SK-N-SH (cell line): ENCODE data around the gene PPP1R13L. TPM values are rescaled to one million over a fixed set of nuclear protein-coding genes. Genes with fewer than 3 reads are reported as not detected.

ENCODE experiments used
- CTCF ChIA-PET: fragments of 300-600, 350-600 bp; formaldehyde crosslinking; extraction: SDS; loops from one replicate; lab custom pipeline; 2021; lab: Yijun Ruan, JAX
- POLR2A ChIA-PET: fragments of 350-600 bp; sonication (Branson Sonifier 250); formaldehyde crosslinking; extraction: SDS; loops from one replicate; lab custom pipeline; 2020; ENCODE audit warnings: antibody characterized with exemption, inconsistent platforms; lab: Yijun Ruan, JAX
- DNase-seq: peaks from one replicate; pipeline ENCODE4 v3.0.0; 2012
- H2AFZ ChIP-seq: fragments of 200-600 bp; sonication (generic); 2 replicates; pipeline ENCODE4 v1.8.1; 2016; ENCODE audit warnings: antibody characterized with exemption, mild to moderate bottlenecking, low read depth
- H3F3A ChIP-seq: fragments of 200-600 bp; sonication (generic); replicated peaks from 2 replicates; pipeline ENCODE3; 2016; ENCODE audit warnings: antibody characterized with exemption, mild to moderate bottlenecking; ENCODE audit not compliant: insufficient read depth
- H3K27ac ChIP-seq, 2 experiments: fragments of 200-500 bp in 1 of 2; fragments of 200-600 bp in 1 of 2; sonication (Bioruptor generic) in 1 of 2; sonication (generic), shearing (Covaris generic) in 1 of 2; 2 replicates each; pipeline versions ENCODE4 v1.5.1 to v1.6.1; 2014 to 2016; ENCODE audit warnings: low read depth in 2 of 2, inconsistent platforms in 1 of 2, low read length in 1 of 2, mild to moderate bottlenecking in 1 of 2, mixed read lengths in 1 of 2
- H3K27me3 ChIP-seq: fragments of 200-600 bp; sonication (generic), shearing (Covaris generic); 2 replicates; pipeline ENCODE4 v1.6.1; 2016; ENCODE audit warnings: mixed run types; ENCODE audit not compliant: insufficient read depth
- H3K36me3 ChIP-seq, 2 experiments: fragments of 200-500 bp in 1 of 2; fragments of 200-600 bp in 1 of 2; sonication (Bioruptor generic) in 1 of 2; sonication (generic) in 1 of 2; replicated peaks in 1 of 2; 2 replicates each; pipeline versions ENCODE3 to v1.5.1; 2014 to 2016; ENCODE audit warnings: low read length in 1 of 2, mild to moderate bottlenecking in 1 of 2; ENCODE audit not compliant: insufficient read depth in 2 of 2, control insufficient read depth in 1 of 2
- H3K4me1 ChIP-seq, 2 experiments: fragments of 200-500 bp in 1 of 2; fragments of 200-600 bp in 1 of 2; sonication (Bioruptor generic) in 1 of 2; sonication (generic), shearing (Covaris generic) in 1 of 2; 2 replicates each; pipeline versions ENCODE4 v1.5.1 to v1.6.1; 2014 to 2016; ENCODE audit warnings: low read depth in 1 of 2, low read length in 1 of 2, mixed run types in 1 of 2; ENCODE audit not compliant: insufficient read depth in 2 of 2, control insufficient read depth in 1 of 2
- H3K4me2 ChIP-seq: fragments of 200-600 bp; sonication (generic), shearing (Covaris generic); 2 replicates; pipeline ENCODE4 v1.6.1; 2017; ENCODE audit warnings: mixed run types
- H3K4me3 ChIP-seq, 2 experiments: fragments of 200-500 bp in 1 of 2; fragments of 200-600 bp in 1 of 2; sonication (Bioruptor generic) in 1 of 2; sonication (generic), shearing (Covaris generic) in 1 of 2; 2 replicates each; pipeline versions ENCODE4 v1.5.1 to v1.8.1; 2014 to 2016; ENCODE audit warnings: low read depth in 2 of 2, inconsistent platforms in 1 of 2, low read length in 1 of 2, mild to moderate bottlenecking in 1 of 2, mixed read lengths in 1 of 2, moderate library complexity in 1 of 2
- H3K79me2 ChIP-seq: fragments of 200-600 bp; sonication (generic); 2 replicates; pipeline ENCODE4 v1.8.1; 2017; ENCODE audit warnings: mild to moderate bottlenecking; ENCODE audit not compliant: insufficient read depth
- H3K9ac ChIP-seq: fragments of 200-600 bp; sonication (generic); 2 replicates; pipeline ENCODE4 v1.6.1; 2017; ENCODE audit warnings: mixed run types
- H3K9me2 ChIP-seq: fragments of 200-600 bp; sonication (generic); 2 replicates; pipeline ENCODE4 v1.6.1; 2017; ENCODE audit warnings: mixed run types
- H3K9me3 ChIP-seq: fragments of 200-600 bp; sonication (generic); 2 replicates; pipeline ENCODE4 v1.6.1; 2017; ENCODE audit warnings: mixed run types, mild to moderate bottlenecking, moderate library complexity
- H4K20me1 ChIP-seq: fragments of 200-600 bp; sonication (generic); 2 replicates; pipeline ENCODE4 v1.6.1; 2017; ENCODE audit warnings: mild to moderate bottlenecking, mixed run types; ENCODE audit not compliant: insufficient read depth
- EP300 ChIP-seq, 2 experiments: IDR thresholded peaks; 2 replicates each; pipeline versions ENCODE4 v1.4.0 to v1.6.1; 2012; ENCODE audit warnings: borderline replicate concordance in 1 of 2, low read depth in 1 of 2, low read length in 1 of 2
- EZH2phosphoT487 ChIP-seq: fragments of 200-600 bp; sonication (generic); IDR thresholded peaks from 2 replicates; pipeline ENCODE4 v1.6.1; 2017; ENCODE audit warnings: low read depth, mixed run types, mild to moderate bottlenecking, antibody characterized with exemption, moderate library complexity, borderline replicate concordance
- FOXM1 ChIP-seq: IDR thresholded peaks from 2 replicates; pipeline ENCODE4 v1.4.0; 2012; ENCODE audit warnings: low read depth, mild to moderate bottlenecking
- GATA2 ChIP-seq: sonication (generic); formaldehyde crosslinking; IDR thresholded peaks from 2 replicates; pipeline ENCODE4 v1.5.0; 2020; ENCODE audit warnings: mild to moderate bottlenecking, missing genetic modification reagents
- JUND ChIP-seq: IDR thresholded peaks from 2 replicates; pipeline ENCODE4 v1.4.0; 2012
- NRF1 ChIP-seq: IDR thresholded peaks from 2 replicates; pipeline ENCODE4 v1.6.1; 2012; ENCODE audit warnings: low read depth, mild to moderate bottlenecking, low read length
- TAF1 ChIP-seq: IDR thresholded peaks from 2 replicates; pipeline ENCODE4 v1.6.1; 2012; ENCODE audit warnings: low read depth, mild to moderate bottlenecking, low read length, moderate library complexity, borderline replicate concordance
- WGBS: methylation state at CpG from one replicate; pipeline ENCODE4 v1.1.6; 2017; ENCODE audit warnings: low lambda C conversion rate; 5-methylcytosine and 5-hydroxymethylcytosine counted together
- polyA plus RNA-seq, 3 experiments: library from polyadenylated mRNA; depleted of rRNA; stranded (reverse); fragments of >200 nt; gene quantifications; 2 replicates each; pipeline ENCODE4 v1.2.3, GENCODE V29; 2012
- TF ChIP-seq, protein P1 (sequence below): IDR thresholded peaks from 2 replicates; pipeline ENCODE4; 2012
- TF ChIP-seq, protein P2 (sequence below): IDR thresholded peaks from 2 replicates; pipeline ENCODE4 v1.4.0; 2012; ENCODE audit warnings: low read depth, borderline replicate concordance
- TF ChIP-seq, protein P3 (sequence below): IDR thresholded peaks from 2 replicates; pipeline ENCODE4 v1.4.0; 2012; ENCODE audit warnings: low read depth, borderline replicate concordance

PPP1R13L gene
- polyA plus RNA-seq, 1 of the 3 experiments (the other 2 are of a cell fraction), result 18.0 TPM

DNA sequence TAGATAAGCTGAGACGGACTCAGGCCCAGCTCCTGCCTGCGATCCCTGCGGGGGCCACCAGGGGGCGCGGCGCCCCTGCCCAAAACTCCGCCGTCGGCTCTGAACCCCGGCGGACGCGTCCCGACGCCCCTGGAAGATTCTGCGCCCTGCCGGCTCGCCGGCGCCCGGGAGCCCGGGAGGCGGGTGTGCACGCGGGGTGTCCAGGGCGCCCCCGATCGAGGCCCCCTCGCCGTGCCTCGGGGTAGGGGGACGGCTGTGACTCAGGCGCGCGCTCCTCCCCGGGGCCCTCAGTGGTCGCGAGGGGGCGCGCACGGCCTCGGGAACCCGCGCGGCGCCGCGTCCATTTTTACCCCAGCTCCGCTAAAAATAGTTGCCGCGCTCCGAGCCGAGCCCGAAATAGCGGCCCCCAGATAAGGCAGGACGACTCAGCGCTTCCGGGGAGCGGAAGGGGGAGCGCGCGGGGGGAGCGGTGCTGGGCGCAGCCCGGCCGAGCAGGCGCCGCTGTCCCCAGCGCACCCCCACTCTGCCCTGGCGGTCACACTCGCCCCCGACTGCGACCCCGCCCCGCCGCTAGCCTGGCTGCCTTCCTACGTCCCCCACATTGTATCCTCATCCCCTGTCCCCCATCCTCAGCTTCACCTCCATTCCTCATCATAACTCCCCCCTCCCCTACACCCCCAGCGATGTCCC, 34.8 kb upstream of the PPP1R13L start (continued):
- TF ChIP-seq, protein P1, sequence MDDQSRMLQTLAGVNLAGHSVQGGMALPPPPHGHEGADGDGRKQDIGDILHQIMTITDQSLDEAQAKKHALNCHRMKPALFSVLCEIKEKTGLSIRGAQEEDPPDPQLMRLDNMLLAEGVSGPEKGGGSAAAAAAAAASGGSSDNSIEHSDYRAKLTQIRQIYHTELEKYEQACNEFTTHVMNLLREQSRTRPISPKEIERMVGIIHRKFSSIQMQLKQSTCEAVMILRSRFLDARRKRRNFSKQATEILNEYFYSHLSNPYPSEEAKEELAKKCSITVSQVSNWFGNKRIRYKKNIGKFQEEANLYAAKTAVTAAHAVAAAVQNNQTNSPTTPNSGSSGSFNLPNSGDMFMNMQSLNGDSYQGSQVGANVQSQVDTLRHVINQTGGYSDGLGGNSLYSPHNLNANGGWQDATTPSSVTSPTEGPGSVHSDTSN, result no peak
- no peak for TF ChIP-seq EZH2phosphoT487
- TF ChIP-seq FOXM1, result no peak
- TF ChIP-seq, protein P2, sequence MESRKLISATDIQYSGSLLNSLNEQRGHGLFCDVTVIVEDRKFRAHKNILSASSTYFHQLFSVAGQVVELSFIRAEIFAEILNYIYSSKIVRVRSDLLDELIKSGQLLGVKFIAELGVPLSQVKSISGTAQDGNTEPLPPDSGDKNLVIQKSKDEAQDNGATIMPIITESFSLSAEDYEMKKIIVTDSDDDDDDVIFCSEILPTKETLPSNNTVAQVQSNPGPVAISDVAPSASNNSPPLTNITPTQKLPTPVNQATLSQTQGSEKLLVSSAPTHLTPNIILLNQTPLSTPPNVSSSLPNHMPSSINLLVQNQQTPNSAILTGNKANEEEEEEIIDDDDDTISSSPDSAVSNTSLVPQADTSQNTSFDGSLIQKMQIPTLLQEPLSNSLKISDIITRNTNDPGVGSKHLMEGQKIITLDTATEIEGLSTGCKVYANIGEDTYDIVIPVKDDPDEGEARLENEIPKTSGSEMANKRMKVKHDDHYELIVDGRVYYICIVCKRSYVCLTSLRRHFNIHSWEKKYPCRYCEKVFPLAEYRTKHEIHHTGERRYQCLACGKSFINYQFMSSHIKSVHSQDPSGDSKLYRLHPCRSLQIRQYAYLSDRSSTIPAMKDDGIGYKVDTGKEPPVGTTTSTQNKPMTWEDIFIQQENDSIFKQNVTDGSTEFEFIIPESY, result no peak
- no peak for TF ChIP-seq JUND
- TF ChIP-seq NRF1, result no peak
- 0 out of 4 replicates have a peak, but pooled peaks of 1 of the 2 experiments have one; percentile 13 for TF ChIP-seq EP300 (IDR thresholded peaks at IDR 0.05; ENCODE audit: borderline replicate concordance in 1 of 2, low read depth in 1 of 2, low read length in 1 of 2)
- TF ChIP-seq, protein P3, sequence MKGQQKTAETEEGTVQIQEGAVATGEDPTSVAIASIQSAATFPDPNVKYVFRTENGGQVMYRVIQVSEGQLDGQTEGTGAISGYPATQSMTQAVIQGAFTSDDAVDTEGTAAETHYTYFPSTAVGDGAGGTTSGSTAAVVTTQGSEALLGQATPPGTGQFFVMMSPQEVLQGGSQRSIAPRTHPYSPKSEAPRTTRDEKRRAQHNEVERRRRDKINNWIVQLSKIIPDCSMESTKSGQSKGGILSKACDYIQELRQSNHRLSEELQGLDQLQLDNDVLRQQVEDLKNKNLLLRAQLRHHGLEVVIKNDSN, result no peak

DNA sequence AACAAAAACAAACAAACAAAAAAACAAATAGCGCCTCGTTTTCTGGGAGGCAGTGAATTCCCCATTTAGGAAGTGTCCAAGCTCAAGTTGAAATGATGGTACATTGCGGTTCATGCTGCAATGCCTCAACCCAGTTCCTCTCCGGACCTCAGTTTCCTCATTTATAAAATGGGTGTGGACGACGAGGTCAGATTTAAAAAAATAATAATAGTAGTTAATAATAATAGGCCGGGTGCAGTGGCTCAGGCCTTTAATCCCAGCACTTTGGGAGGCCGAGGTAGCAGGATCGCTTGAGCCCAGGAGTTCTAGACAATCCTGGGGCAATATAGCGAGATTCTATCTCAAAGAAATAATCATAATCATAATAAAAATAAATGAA, 34.3 kb upstream of the PPP1R13L start:
- Histone ChIP-seq H3K27ac (peak overlapping the region in 1 of 2 experiments; percentile 83; a peak in 2 of 4 replicates), H4K20me1 (no peaks in the 10 kb centered on the region), H3K4me2 (peak overlapping the region; percentile 77; the same call in 1 of the 2 replicates), H2AFZ (peak overlapping the region; percentile 73; the same call in 1 of the 2 replicates), H3K9ac (peak overlapping the region; percentile 89; the same call in 1 of the 2 replicates), H3K4me1 (peaks cover 5 to 11% of the 10 kb centered on the region in 2 experiments; a peak in 1 of 4 replicates), H3K27me3 (no peaks in the 10 kb centered on the region), H3F3A (peaks cover 21% of the 10 kb centered on the region), H3K9me3 (no peaks in the 10 kb centered on the region), H3K79me2 (no peaks in the 10 kb centered on the region; the same call in 1 of the 2 replicates), H3K9me2 (no peaks in the 10 kb centered on the region), H3K36me3 (no peaks in the 10 kb centered on the region), H3K4me3 (peak overlapping the region; percentile 57 to 73; a peak in 3 of 4 replicates)
- CTCF ChIA-PET, result interaction anchor here (0.6 to 15.0 kb wide), 39 partner anchors 10 to 326 kb away, joined by 3 to 870 read pairs (median 5); partner anchors contain the start of genes BLOC1S3, ERCC1, ERCC2 and FOSB
- WGBS, result 31% methylated on average over 10 of the region's 10 CpGs
- DNase-seq, result no peak
- POLR2A ChIA-PET, result interaction anchor here (0.7 to 1.6 kb wide), 4 partner anchors 8 to 46 kb away, joined by 3 to 15 read pairs (median 6); partner anchors contain the start of gene FOSB
- TF ChIP-seq GATA2 (CRISPR knock-in tag) (no peak), TAF1 (no peak)
